ENCODE measurements around the gene ZNF462. TPM values are rescaled to one million over a fixed set of nuclear protein-coding genes. Genes with fewer than 3 reads are reported as not detected.

ZNF462 gene
- total RNA-seq, 1 donor from 2014 or later = 199 TPM

DNA sequence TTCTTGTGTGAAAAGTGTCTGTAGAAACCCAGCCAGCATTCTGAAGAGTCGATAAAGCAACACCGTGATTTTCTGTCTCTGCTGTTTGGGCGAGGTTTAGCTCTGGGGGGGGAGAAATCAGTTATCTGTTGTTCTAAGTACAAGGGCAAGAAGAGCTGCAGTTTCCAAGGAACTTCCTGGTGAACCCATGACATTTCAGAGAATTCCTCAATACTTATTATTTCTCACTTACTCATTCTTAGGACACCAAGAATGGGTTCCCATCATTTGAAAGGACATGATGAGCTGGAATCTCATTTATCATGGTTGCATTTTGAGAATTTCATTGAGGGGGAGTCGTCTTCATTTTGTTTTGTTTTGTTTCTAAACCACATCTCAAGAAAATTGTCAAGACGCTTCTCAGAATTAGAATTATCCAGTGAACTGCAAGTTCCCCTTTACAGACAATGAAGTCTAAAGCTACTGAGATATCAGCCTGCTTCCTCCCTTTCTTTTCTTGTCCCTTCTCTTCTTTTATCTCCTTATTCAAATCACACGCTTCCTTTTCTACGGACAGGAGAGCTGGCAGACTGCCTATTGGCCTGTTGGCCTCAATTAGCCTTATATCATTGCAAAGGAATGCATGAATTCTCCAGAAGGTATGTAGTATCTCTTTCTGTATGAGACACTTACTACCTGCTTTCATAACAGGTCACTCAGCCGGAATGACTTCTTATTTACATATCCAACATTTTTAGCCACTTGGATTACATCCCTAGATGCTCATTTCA lies 53.7 kb downstream of the ZNF462 start:
- TF ChIP-seq, protein P1, sequence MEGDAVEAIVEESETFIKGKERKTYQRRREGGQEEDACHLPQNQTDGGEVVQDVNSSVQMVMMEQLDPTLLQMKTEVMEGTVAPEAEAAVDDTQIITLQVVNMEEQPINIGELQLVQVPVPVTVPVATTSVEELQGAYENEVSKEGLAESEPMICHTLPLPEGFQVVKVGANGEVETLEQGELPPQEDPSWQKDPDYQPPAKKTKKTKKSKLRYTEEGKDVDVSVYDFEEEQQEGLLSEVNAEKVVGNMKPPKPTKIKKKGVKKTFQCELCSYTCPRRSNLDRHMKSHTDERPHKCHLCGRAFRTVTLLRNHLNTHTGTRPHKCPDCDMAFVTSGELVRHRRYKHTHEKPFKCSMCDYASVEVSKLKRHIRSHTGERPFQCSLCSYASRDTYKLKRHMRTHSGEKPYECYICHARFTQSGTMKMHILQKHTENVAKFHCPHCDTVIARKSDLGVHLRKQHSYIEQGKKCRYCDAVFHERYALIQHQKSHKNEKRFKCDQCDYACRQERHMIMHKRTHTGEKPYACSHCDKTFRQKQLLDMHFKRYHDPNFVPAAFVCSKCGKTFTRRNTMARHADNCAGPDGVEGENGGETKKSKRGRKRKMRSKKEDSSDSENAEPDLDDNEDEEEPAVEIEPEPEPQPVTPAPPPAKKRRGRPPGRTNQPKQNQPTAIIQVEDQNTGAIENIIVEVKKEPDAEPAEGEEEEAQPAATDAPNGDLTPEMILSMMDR (conservative IDR thresholded peaks at IDR 0.05) = no peak

DNA sequence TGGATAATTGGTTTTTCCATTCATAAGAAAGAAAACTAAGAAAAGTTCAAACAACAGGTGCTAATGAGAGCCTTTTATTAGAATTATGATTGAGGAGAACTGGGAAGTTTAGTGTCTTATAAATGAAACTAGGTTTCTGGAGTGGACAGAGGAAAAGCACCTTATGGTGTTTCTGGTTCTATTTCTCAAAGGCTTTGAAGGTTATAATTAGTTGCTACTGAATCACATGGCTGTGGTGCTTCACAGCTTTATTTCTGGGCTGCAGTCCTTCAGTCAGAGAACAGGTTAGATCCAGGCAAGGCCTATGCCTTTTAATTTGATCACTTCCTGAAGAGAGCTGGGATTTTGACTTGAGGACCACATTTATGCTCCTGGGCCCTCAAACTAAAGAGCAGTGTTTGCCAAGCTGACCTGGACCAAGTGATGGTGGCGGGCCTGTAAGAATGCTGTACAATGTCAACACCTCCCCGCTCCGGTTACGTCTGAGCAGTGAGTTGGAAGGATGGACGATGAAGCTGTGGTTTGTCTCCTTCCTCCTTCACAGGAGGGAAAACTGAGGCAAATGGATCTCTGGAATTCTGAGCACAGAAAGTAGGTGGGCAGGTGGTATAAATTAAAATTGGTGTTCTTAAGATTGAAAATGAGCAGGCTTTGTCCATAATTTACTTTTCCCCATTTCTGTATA lies 56.0 kb downstream of the ZNF462 start:
- TF ChIP-seq, protein P1 (conservative IDR thresholded peaks at IDR 0.05) = no peak
- Mint-ChIP-seq H3K27ac (ENCODE audit: unreplicated experiment) (no peak overlapping the region), H3K9me3 (peaks cover 11% of the 10 kb centered on the region), H3K4me3 (no peak overlapping the region), H3K4me1 (peaks cover 79% of the 10 kb centered on the region), H3K27me3 (ENCODE audit: low read depth) (no peaks in the 10 kb centered on the region), H3K36me3 (ENCODE audit: low read depth) (peaks cover 61% of the 10 kb centered on the region)
- DNase-seq (ENCODE audit: low read depth, low spot score) = no peak

More for the DNA sequence above, 53.7 kb downstream of the ZNF462 start:
- no peak for DNase-seq (ENCODE audit: low read depth, low spot score)
- no peaks in the 10 kb centered on the region for H3K27me3 Mint-ChIP-seq (ENCODE audit: low read depth)
- peak overlapping the region; percentile 4 for H3K27ac Mint-ChIP-seq (ENCODE audit: unreplicated experiment)
- peaks cover 9% of the 10 kb centered on the region for H3K9me3 Mint-ChIP-seq
- H3K4me3 Mint-ChIP-seq = no peak overlapping the region
- H3K36me3 Mint-ChIP-seq (ENCODE audit: low read depth) = peaks cover 55% of the 10 kb centered on the region
- H3K4me1 Mint-ChIP-seq = peaks cover 88% of the 10 kb centered on the region

DNA sequence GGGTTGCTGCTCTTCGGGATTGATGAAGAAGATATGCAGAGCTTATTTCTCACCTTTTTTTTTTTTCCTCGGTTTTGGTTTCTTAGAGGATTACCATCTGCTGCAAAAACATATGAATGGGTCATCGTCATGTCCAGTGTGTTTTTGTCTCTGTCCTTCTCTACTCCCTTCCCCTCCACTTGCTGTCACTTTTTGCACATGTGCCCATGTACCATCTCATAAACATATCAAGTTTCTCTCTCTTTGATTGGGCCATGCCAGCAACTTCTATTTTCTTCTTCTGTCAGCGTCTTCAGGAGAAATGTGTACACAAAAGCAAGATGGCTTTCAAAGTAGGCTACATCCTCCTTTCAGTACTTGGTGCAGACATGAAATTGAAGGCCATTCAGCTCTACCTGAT lies 57.1 kb downstream of the ZNF462 start:
- Mint-ChIP-seq H3K4me1 (peaks cover 69% of the 10 kb centered on the region), H3K4me3 (peak overlapping the region; percentile 7), H3K27me3 (ENCODE audit: low read depth) (no peaks in the 10 kb centered on the region), H3K9me3 (peaks cover 10% of the 10 kb centered on the region), H3K27ac (ENCODE audit: unreplicated experiment) (peak overlapping the region; percentile 16), H3K36me3 (ENCODE audit: low read depth) (peaks cover 65% of the 10 kb centered on the region)
- DNase-seq (ENCODE audit: low read depth, low spot score) = no peak
- TF ChIP-seq, protein P1 (conservative IDR thresholded peaks at IDR 0.05) = no peak

DNA sequence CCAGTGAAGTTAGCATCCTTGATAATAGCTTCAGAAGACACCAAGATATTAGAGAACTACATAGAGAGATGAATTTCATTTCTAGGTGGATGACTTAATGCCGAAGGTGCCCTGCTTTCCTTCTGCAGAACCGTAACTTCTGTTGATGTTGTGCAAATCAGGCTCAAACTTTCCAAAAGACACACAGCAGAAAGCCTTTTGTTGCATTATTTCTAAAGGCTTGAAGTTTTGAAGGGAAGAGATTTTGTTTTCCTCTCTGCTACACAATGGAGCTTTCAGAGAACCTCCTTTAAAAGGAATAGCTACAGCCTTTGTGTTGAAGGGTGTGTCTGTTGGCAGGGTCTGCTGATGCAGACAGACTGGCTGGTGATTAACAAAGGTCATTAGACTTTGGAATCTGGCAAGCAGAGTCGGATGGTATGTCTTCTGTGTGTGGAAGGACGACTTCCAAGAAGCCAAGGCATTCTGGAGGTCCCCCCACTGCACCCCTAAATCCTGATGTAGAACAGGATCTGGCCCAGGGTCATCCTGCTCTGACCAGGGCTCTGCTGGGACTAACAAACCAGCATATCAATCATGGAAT lies 57.8 kb downstream of the ZNF462 start:
- Mint-ChIP-seq H3K9me3 (peaks cover 10% of the 10 kb centered on the region), H3K4me3 (peak overlapping the region; percentile 80), H3K27me3 (ENCODE audit: low read depth) (no peaks in the 10 kb centered on the region), H3K36me3 (ENCODE audit: low read depth) (peaks cover 68% of the 10 kb centered on the region), H3K27ac (ENCODE audit: unreplicated experiment) (peak overlapping the region; percentile 95), H3K4me1 (peaks cover 62% of the 10 kb centered on the region)
- TF ChIP-seq, protein P1 (conservative IDR thresholded peaks at IDR 0.05) = no peak
- peak; percentile 12 for DNase-seq (ENCODE audit: low read depth, low spot score)

DNA sequence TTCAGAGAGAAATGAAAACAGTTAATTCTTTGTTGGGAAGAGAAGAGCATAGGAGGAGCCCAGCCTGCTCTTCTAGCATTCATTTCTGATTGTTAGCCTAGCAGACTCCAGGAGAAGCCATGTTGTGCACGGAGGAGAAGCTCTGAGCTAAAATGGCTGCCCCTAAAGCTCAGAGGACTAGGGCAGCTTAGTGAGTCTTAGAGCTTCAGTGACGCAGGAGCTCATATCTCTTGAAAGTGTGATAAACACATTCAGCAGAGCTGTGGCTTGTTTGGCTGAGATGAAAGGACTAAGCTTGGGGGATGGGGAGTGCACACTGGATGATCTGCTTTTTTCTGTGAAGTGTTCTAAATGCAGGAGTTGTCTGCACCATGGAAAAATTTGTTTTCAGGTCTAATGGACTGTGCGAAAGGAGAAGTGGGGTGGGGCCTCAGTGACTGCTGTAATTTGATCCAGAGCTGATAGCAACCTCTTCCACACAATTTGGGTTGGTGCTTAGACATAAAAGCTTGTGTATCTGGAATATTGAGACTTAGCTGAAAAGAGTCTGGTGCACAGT lies 58.5 kb downstream of the ZNF462 start:
- peaks cover 56% of the 10 kb centered on the region for H3K4me1 Mint-ChIP-seq
- DNase-seq (ENCODE audit: low read depth, low spot score) = peak; percentile 29
- TF ChIP-seq, protein P1 (conservative IDR thresholded peaks at IDR 0.05) = no peak
- H3K27me3 Mint-ChIP-seq (ENCODE audit: low read depth) = no peaks in the 10 kb centered on the region
- peak overlapping the region; percentile 95 for H3K27ac Mint-ChIP-seq (ENCODE audit: unreplicated experiment)
- peaks cover 70% of the 10 kb centered on the region for H3K36me3 Mint-ChIP-seq (ENCODE audit: low read depth)
- H3K9me3 Mint-ChIP-seq = peaks cover 12% of the 10 kb centered on the region
- peak overlapping the region; percentile 80 for H3K4me3 Mint-ChIP-seq
